ENCODE data around the gene SKAP1.
"Not testable (repeated sequence)": the region's sequence is repeated elsewhere in the genome, so short reads cannot be mapped to it uniquely, and the experiment has no call there.

The SKAP1 gene

DNA sequence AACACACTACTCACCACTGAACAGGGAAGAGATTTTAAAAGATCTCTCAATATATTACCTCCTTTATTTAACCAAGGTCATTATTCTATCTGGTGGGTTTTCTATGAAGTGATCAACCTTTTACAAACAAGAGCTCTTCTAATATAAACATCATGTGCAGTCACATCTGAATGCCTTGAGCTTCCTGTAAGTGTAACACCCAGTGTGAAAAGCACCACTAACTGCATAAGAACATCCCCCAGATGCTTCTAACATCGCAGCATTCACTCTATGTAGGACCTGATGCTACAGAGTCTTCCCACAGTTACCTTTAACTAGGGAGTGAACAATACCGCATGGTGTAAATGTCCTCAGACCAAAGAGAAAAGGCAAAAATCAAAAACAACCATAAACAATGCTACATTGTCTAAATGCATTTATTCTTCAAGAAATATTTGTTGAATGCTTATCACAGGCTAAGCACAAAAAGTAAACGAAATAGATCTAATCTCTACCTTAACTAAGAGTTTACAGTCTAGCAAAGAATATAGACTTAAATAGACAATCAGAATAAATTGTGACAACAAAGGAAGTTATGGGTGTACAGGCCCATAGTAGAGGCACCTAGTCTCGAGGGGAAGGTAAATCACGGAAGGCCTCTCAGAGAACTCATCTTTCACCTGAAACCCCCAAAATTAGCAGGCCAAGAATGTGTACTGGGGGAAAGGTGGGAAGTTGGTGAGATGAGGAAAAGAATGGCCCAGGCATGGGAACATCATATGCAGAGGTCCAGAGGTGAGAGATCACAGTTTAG, 16.2 kb downstream of the SKAP1 start:
- H3K4me3 ChIP-seq, result no peak overlapping the region
- peaks cover 0 to 9% (median 3%) of the 10 kb centered on the region in 10 experiments; a peak in 5 of 20 replicates for H3K4me1 ChIP-seq
- no peak overlapping the region for H3K27ac ChIP-seq
- H3K27me3 ChIP-seq, result peaks cover 25 to 62% (median 37%) of the 10 kb centered on the region in 11 experiments
- H3K9me3 ChIP-seq (replicated peaks in 1 of 11), result no peaks in the 10 kb centered on the region
- H3K4me2 ChIP-seq, result peak overlapping the region in 1 of 11 experiments; percentile 10; a peak in 2 of 22 replicates
- no peak for TF ChIP-seq Cebpa-rat (IDR thresholded peaks at IDR 0.05)
- no peaks in the 10 kb centered on the region for H4K20me1 ChIP-seq
- no peaks in the 10 kb centered on the region for H3K36me3 ChIP-seq
- no peak overlapping the region for H3K9ac ChIP-seq

DNA sequence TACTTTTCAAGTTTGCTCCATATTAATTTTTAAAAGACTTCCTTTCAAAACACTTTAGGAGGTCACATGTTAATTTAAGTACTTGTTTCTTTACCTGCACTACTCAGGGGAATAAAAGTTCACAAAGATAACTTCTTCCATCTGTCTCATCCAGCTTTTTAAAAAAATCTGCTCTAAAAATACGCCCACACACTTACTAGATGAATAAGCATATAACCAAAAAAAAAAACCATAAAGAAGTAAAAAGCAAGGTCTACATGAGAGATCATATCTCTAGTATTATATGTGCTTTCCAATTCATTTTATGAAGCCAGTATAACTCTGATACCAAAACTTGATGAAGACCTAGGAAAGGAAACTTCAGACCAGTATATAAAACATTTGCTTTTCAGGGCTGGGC, 17.2 kb downstream of the SKAP1 start:
- Histone ChIP-seq H3K9me3 (replicated peaks in 1 of 11) (no peaks in the 10 kb centered on the region), H3K27ac (no peak overlapping the region), H3K4me2 (no peak overlapping the region; a peak in 2 of 22 replicates), H4K20me1 (no peaks in the 10 kb centered on the region), H3K27me3 (peaks cover 25 to 65% (median 37%) of the 10 kb centered on the region in 11 experiments), H3K9ac (no peak overlapping the region), H3K36me3 (no peaks in the 10 kb centered on the region), H3K4me3 (no peak overlapping the region), H3K4me1 (peaks cover 0 to 9% (median 3%) of the 10 kb centered on the region in 10 experiments; a peak in 8 of 20 replicates)
- TF ChIP-seq Cebpa-rat (IDR thresholded peaks at IDR 0.05), result no peak

DNA sequence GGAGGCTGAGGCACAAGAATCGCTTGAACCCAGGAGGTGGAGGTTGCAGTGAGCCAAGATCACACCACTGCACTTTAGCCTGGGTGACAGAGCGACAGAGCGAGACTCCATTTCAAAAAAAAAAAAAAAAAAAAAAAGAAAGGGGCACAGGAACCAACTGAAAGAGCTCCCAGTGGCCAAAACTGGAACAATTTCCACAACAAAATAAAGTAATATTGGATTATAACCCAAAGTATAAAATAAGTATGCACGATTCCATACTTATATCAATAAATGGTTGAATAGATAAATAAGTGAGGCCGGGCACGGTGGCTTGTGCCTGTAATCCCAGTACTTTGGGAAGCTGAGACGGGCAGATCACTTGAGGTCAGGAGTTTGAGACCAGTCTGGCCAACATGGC, 19.2 kb downstream of the SKAP1 start:
- H3K36me3 ChIP-seq, result not testable (repeated sequence)
- H3K4me2 ChIP-seq, result peak overlapping the region in 1 of 11 experiments; percentile 7; a peak in 2 of 22 replicates

DNA sequence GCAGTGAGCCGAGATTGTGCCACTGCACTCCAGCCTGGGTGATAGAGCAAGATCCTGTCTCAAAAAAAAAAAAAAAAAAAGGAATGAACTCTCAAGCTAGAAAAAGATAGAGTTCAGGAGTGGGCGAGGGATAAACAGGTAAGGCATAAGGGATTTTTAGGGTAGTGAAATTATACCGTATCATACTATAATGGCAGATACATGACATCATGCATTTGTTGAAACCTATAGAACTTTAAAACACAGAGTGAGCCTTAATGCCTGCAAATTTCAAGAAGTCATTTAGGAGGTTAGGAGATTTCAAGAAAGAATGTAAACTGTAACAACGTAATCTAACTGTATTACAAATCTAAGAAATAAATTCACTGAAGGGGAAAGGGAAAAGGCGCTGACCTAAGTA, 20.4 kb downstream of the SKAP1 start:
- H4K20me1 ChIP-seq, result peaks cover 0 to 3% (median 0%) of the 10 kb centered on the region in 11 experiments; a peak in 1 of 22 replicates
- TF ChIP-seq Cebpa-rat (IDR thresholded peaks at IDR 0.05), result no peak
- H3K9me3 ChIP-seq (replicated peaks in 1 of 11), result no peaks in the 10 kb centered on the region
- H3K27me3 ChIP-seq, result peaks cover 11 to 58% (median 17%) of the 10 kb centered on the region in 11 experiments
- no peak overlapping the region for H3K4me2 ChIP-seq
- no peak overlapping the region for H3K4me3 ChIP-seq
- H3K9ac ChIP-seq, result no peak overlapping the region
- H3K36me3 ChIP-seq, result no peaks in the 10 kb centered on the region
- H3K27ac ChIP-seq, result no peak overlapping the region
- H3K4me1 ChIP-seq, result peaks cover 0 to 31% (median 10%) of the 10 kb centered on the region in 10 experiments; a peak in 16 of 20 replicates

More for the DNA sequence above, 19.2 kb downstream of the SKAP1 start:
- H3K9ac ChIP-seq; H4K20me1 ChIP-seq; H3K27ac ChIP-seq; H3K4me3 ChIP-seq; H3K9me3 ChIP-seq (replicated peaks in 1 of 11): not testable (repeated sequence)
- peaks cover 0 to 30% (median 10%) of the 10 kb centered on the region in 10 experiments; a peak in 16 of 20 replicates for H3K4me1 ChIP-seq
- H3K27me3 ChIP-seq, result peaks cover 23 to 67% (median 28%) of the 10 kb centered on the region in 11 experiments

DNA sequence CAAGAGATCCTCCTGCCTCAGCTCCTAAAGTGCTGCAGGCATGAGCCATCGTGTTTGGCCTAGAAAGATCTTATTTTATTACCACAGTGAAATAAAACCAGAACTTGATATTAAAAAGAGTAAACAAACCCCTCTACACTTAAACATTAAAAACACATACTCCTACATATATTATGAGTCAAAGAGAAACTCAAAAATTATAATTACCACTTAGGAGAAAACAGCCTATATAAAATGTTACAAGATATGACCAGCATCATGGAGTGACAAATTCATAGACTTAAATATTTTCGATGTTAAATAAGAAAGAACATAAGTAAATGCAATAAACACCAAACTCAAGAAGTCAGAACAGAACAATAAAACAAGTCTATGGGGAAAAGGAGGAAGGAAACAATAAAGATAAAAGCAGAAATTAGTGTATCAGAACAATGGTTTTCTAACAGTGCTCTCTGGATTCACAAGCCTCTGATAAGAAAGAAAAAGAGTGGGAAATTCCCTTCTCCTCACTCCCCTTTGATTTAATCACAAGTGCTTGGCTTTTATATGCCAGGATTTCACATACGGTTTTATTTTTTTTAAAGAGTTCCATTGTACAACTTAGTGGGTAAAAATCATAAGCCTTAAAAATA, 23.0 kb downstream of the SKAP1 start:
- Histone ChIP-seq H3K9me3 (replicated peaks in 1 of 11) (0 out of 22 replicates have a peak, but pooled peaks cover 0 to 4% (median 0%) of the 10 kb centered on the region in 11 experiments), H3K9ac (no peak overlapping the region), H3K27ac (no peak overlapping the region), H3K36me3 (no peaks in the 10 kb centered on the region), H3K4me1 (peaks cover 0 to 31% (median 7%) of the 10 kb centered on the region in 10 experiments; a peak in 16 of 20 replicates), H3K4me3 (no peak overlapping the region), H3K4me2 (peak overlapping the region in 9 of 11 experiments; percentile 12 to 80 (median 41); a peak in 14 of 22 replicates), H4K20me1 (peaks cover 0 to 3% (median 0%) of the 10 kb centered on the region in 11 experiments; a peak in 1 of 22 replicates), H3K27me3 (peaks cover 0 to 46% (median 0%) of the 10 kb centered on the region in 11 experiments; a peak in 10 of 22 replicates)
- TF ChIP-seq Cebpa-rat (IDR thresholded peaks at IDR 0.05), result no peak

DNA sequence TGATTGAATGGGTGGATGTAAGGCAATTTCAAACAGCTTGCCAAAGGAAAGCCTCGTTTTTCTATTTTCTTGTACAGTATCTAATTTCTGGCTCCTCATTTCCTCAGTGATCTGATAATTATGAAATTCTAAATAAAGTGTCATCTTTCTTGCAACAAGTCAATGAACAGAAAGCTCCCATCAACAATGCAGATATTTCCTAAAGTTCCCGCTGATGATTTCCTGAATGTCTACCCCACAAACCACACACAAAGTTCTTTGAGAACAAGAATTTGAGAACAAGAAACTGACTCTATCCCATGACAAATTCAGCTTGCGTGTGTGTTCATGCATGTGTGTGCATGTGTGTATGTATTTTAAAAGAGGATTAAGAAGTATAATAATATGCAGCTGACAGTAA, 35.2 kb downstream of the SKAP1 start:
- Histone ChIP-seq H3K9ac (no peak overlapping the region), H4K20me1 (no peaks in the 10 kb centered on the region), H3K4me2 (peak overlapping the region in 8 of 11 experiments; percentile 6 to 67 (median 52); a peak in 16 of 22 replicates), H3K27ac (peak overlapping the region in 2 of 11 experiments; percentile 26 to 56; a peak in 2 of 22 replicates), H3K9me3 (replicated peaks in 1 of 11) (peaks cover 0 to 8% (median 0%) of the 10 kb centered on the region in 11 experiments; a peak in 3 of 22 replicates), H3K27me3 (peaks cover 0 to 75% (median 11%) of the 10 kb centered on the region in 11 experiments; a peak in 9 of 22 replicates), H3K4me1 (peaks cover 5 to 42% (median 27%) of the 10 kb centered on the region in 10 experiments; a peak in 16 of 20 replicates), H3K36me3 (no peaks in the 10 kb centered on the region), H3K4me3 (no peak overlapping the region)
- no peak for TF ChIP-seq Cebpa-rat (IDR thresholded peaks at IDR 0.05)

DNA sequence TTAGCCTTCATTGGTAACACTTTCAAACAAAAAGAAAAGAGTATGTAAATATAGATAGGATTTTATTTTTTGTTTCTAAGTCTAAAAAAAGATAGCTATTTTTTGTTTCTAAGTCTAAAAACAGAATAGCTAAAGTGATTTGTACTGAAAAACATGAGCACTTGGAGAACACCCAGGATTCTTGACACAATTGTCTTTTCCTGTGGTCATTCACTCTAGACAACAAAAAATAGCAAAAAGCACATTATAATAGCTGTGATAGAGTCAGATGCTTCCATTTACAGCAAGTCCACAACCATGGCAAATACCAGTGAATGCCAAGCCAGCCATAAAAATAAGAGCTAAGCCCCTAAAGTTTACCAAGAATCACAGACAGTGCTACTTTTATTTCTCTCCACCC, 36.7 kb downstream of the SKAP1 start:
- Histone ChIP-seq H4K20me1 (no peaks in the 10 kb centered on the region), H3K4me1 (peaks cover 5 to 42% (median 27%) of the 10 kb centered on the region in 10 experiments; a peak in 16 of 20 replicates), H3K4me3 (no peak overlapping the region), H3K9ac (no peak overlapping the region), H3K36me3 (no peaks in the 10 kb centered on the region), H3K4me2 (peak overlapping the region in 6 of 11 experiments; percentile 33 to 67 (median 52); a peak in 10 of 22 replicates), H3K9me3 (replicated peaks in 1 of 11) (peaks cover 0 to 7% (median 0%) of the 10 kb centered on the region in 11 experiments; a peak in 3 of 22 replicates), H3K27me3 (peaks cover 0 to 81% (median 11%) of the 10 kb centered on the region in 11 experiments; a peak in 9 of 22 replicates), H3K27ac (no peak overlapping the region)
- no peak for TF ChIP-seq Cebpa-rat (IDR thresholded peaks at IDR 0.05)

DNA sequence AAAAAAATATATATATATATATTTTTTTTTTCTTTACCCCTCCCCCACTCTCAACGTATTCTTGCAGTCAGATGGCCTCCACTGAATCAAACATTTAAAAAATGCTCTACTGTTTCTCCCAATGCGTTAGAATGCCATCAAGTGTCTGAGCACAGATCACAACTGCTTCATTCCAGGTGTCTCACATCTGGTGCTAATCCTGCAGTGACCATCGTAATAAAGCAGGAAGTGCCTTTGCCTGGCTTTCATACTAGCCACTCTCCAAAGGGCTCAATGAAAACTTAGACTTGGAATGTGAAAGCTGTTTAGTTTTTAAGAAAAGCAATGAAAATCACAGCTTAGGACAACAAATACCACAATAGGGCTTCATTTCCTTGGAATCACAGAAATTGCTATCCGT, 37.2 kb downstream of the SKAP1 start:
- no peak overlapping the region for H3K4me3 ChIP-seq
- H3K9me3 ChIP-seq (replicated peaks in 1 of 11), result peaks cover 0 to 7% (median 0%) of the 10 kb centered on the region in 11 experiments; a peak in 3 of 22 replicates
- peak overlapping the region in 6 of 11 experiments; percentile 33 to 67 (median 48); a peak in 11 of 22 replicates for H3K4me2 ChIP-seq
- no peaks in the 10 kb centered on the region for H4K20me1 ChIP-seq
- no peaks in the 10 kb centered on the region for H3K36me3 ChIP-seq
- no peak overlapping the region for H3K27ac ChIP-seq
- peaks cover 0 to 78% (median 11%) of the 10 kb centered on the region in 11 experiments; a peak in 9 of 22 replicates for H3K27me3 ChIP-seq
- H3K4me1 ChIP-seq, result peaks cover 5 to 42% (median 27%) of the 10 kb centered on the region in 10 experiments; a peak in 16 of 20 replicates
- H3K9ac ChIP-seq, result no peak overlapping the region
- TF ChIP-seq Cebpa-rat (IDR thresholded peaks at IDR 0.05), result no peak

All from BLaER1 treated with 17β-estradiol and CSF1 and Interleukin-3, amounts not matched to agents 10 nM and 100 nM (cell line).